NOMO-1 (cell line): ENCODE data around the gene NAGS.

ENCODE experiments used
- DNase-seq, 2 experiments: peaks; one replicate each; lab custom pipeline; 2025; ENCODE audit not compliant: unreplicated experiment in 2 of 2; lab: John Stamatoyannopoulos, UW

Gene NAGS

GRCh38 chr17:44038604-44039011, 34.2 kb downstream of the NAGS start:
- no peak for DNase-seq

- no peak for DNase-seq
Measured at GRCh38 chr17:44039829-44040635, 35.6 kb downstream of the NAGS start.

GRCh38 chr17:44043272-44043696, 38.9 kb downstream of the NAGS start:
- DNase-seq: no peak

- no peak for DNase-seq
Measured at GRCh38 chr17:44044071-44044470, 39.6 kb downstream of the NAGS start.

- DNase-seq: no peak
Measured at GRCh38 chr17:44045486-44045885, 41.1 kb downstream of the NAGS start.

- DNase-seq: peak in 1 of 2 experiments; percentile 21
Measured at GRCh38 chr17:44046893-44047292, 42.5 kb downstream of the NAGS start.

GRCh38 chr17:44049294-44050060, 45.1 kb downstream of the NAGS start:
- DNase-seq: no peak

GRCh38 chr17:44053125-44053872, 48.9 kb downstream of the NAGS start:
- DNase-seq: no peak
